Erythroblast (primary cell): Measurements from ENCODE around the gene NR2F1-AS1.

Experiments used
- GATA1 ChIP-seq: IDR thresholded peaks from 2 replicates; pipeline ENCODE4 v1.6.1; 2011; ENCODE audit warnings: low read depth, mild to moderate bottlenecking, control low read depth, low read length, moderate library complexity
- POLR2A ChIP-seq: IDR thresholded peaks from 2 replicates; pipeline ENCODE4 v1.6.1; 2011; ENCODE audit warnings: mild to moderate bottlenecking, low read length

DNA sequence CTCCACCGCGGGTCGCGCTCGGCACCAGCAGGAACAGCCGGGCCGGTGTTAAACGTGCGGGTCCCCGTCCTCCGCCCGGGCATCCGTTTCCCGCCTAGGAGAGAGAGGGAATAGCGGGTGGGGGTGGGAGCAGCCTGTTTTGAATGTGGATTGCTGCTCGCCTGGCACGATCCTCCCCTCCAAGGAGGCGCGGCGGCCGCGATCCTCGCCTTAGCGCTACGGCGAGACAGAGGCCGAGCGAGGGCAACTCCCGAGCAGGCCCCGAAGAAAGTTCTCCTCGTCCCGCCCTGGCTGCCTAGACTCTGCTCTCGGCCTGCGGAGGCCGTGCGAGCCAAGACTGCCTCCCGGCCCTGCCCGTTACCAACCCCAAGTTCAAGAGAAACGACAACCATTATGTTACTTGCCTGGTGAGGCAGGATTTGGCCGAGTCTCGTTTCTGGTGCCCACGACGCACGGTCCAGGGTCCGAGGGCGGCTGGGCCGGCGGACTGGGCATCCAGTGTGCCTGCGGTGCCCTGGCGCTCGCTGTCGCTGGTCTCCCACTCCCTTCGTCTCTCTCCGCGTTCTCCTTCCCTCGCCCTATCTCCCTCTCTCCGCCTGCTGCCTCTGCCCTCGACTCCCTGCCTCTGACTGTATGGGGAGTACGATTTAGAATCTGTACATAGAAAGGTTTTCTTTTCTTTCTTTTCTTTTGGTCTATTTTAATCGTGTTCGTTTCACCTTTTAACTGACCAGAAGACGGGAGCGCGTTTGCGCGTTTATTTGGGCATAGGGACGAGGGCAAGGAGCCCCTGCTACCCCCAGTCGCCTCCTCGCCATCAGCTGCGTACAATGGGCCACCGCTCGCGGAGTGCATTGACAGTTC, 724 bp downstream of the NR2F1-AS1 start:
- TF ChIP-seq POLR2A, result no peak
- no peak for TF ChIP-seq GATA1
